Measurements from ENCODE around the gene PKIB. TPM values are rescaled to one million over a fixed set of nuclear protein-coding genes. Genes with fewer than 3 reads are reported as not detected.

PKIB gene
- total RNA-seq, 1 donor from 2014 or later = 202 TPM

- no peak overlapping the region for H3K27ac Mint-ChIP-seq
Measured at GRCh38 chr6:122770835-122771601, 160.8 kb downstream of the PKIB start.

GRCh38 chr6:122772724-122773415 is 162.7 kb downstream of the PKIB start:
- Histone ChIP-seq H3K27ac (no peak overlapping the region), H3F3A (ENCODE audit: low read depth) (peaks cover 1% of the 10 kb centered on the region), H3K4me2 (no peak overlapping the region), H2AFZ (replicated peaks) (no peak overlapping the region), H3K9me3 (ENCODE audit: low read depth) (no peaks in the 10 kb centered on the region), H3K36me3 (no peaks in the 10 kb centered on the region), H3K4me1 (peaks cover 6% of the 10 kb centered on the region), H3K27me3 (no peaks in the 10 kb centered on the region), H3K9ac (no peak overlapping the region), H4K20me1 (ENCODE audit: low read depth) (no peaks in the 10 kb centered on the region), H3K4me3 (no peak overlapping the region), H3K79me2 (ENCODE audit: low read depth) (no peaks in the 10 kb centered on the region)
- H3K27ac Mint-ChIP-seq = no peak overlapping the region
- peaks cover 2% of the 10 kb centered on the region for H3K9me3 Mint-ChIP-seq
- H3K36me3 Mint-ChIP-seq = no peaks in the 10 kb centered on the region
- TF ChIP-seq EZH2phosphoT487 (IDR thresholded peaks at IDR 0.05) = no peak
- H3K4me3 Mint-ChIP-seq = no peak overlapping the region
- H3K4me1 Mint-ChIP-seq = peaks cover under 1% of the 10 kb centered on the region
- no peaks in the 10 kb centered on the region for H3K27me3 Mint-ChIP-seq (ENCODE audit: insufficient read depth, low read depth)
- DNase-seq (ENCODE audit: low spot score) = no peak

More at GRCh38 chr6:122770835-122771601, 160.8 kb downstream of the PKIB start:
- Mint-ChIP-seq H3K4me3 (no peak overlapping the region), H3K9me3 (peaks cover under 1% of the 10 kb centered on the region), H3K27me3 (ENCODE audit: insufficient read depth, low read depth) (no peaks in the 10 kb centered on the region), H3K4me1 (no peaks in the 10 kb centered on the region), H3K36me3 (no peaks in the 10 kb centered on the region)
- peak; percentile 34 for DNase-seq (ENCODE audit: low spot score)
- H3K4me2 ChIP-seq = no peak overlapping the region
- peaks cover 6% of the 10 kb centered on the region for H3K4me1 ChIP-seq
- H3F3A ChIP-seq (ENCODE audit: low read depth) = no peaks in the 10 kb centered on the region
- H3K4me3 ChIP-seq = no peak overlapping the region
- no peaks in the 10 kb centered on the region for H3K36me3 ChIP-seq
- H3K9me3 ChIP-seq (ENCODE audit: low read depth) = no peaks in the 10 kb centered on the region
- no peaks in the 10 kb centered on the region for H3K79me2 ChIP-seq (ENCODE audit: low read depth)
- TF ChIP-seq CTCF (IDR thresholded peaks at IDR 0.05) = peak; percentile 45
- no peak for TF ChIP-seq EZH2 (IDR thresholded peaks at IDR 0.05)
- H3K27me3 ChIP-seq = no peaks in the 10 kb centered on the region
- no peaks in the 10 kb centered on the region for H4K20me1 ChIP-seq (ENCODE audit: low read depth)
- no peak overlapping the region for H3K27ac ChIP-seq
- no peak overlapping the region for H3K9ac ChIP-seq
- no peak overlapping the region for H2AFZ ChIP-seq (replicated peaks)

Small RNA genes lying within 50 kb of the gene (small RNA-seq; reads per million reads assigned to genes)
- gene RN7SL564P = not detected

Other genes with a start within 250 kb of the PKIB start
- 102 and 135 TPM in 2 replicates for gene HSF2, start 210.8 kb upstream of the PKIB start, total RNA-seq (ENCODE audit: low replicate concordance)
- 87.0 and 136 TPM in 2 replicates for gene SERINC1, start 138.6 kb upstream of the PKIB start, total RNA-seq (ENCODE audit: low replicate concordance)
- gene FABP7, start 169.3 kb downstream of the PKIB start, total RNA-seq (ENCODE audit: low replicate concordance) = 37.3 and 58.2 TPM in 2 replicates
- gene SMPDL3A, start 178.9 kb downstream of the PKIB start, total RNA-seq (ENCODE audit: low replicate concordance) = 1.2 and 2.0 TPM in 2 replicates

Measured in neural progenitor cell (in vitro differentiated cells).